HEK293 (cell line): Measurements from ENCODE around the gene HOTAIR.
A peak's percentile ranks its signal among the peaks of the same experiment; 100 is the strongest.

ENCODE experiments used
- CTCF ChIA-PET: fragments of 350-600 bp; formaldehyde crosslinking; extraction: SDS; loops from one replicate; lab custom pipeline; 2021; ENCODE audit warnings: antibody characterized with exemption; lab: Yijun Ruan, JAX
- POLR2A ChIA-PET: fragments of 300-600 bp; formaldehyde crosslinking; extraction: SDS; loops from one replicate; lab custom pipeline; 2020; ENCODE audit warnings: antibody characterized with exemption, inconsistent platforms; lab: Yijun Ruan, JAX
- H3K27ac ChIP-seq: fragments of 200-500 bp; sonication (Bioruptor generic); 2 replicates; pipeline ENCODE4 v1.5.1; 2014; ENCODE audit warnings: low read depth, low read length, control low read depth, inconsistent platforms; ENCODE audit errors: extremely low read depth
- H3K36me3 ChIP-seq, 2 experiments: fragments of 200-500 bp in 1 of 2; sonication (Bioruptor generic) in 1 of 2; 1 replicate in 1 of 2; 2 replicates in 1 of 2; pipeline ENCODE4 v1.5.1; 2014 to 2017; ENCODE audit warnings: inconsistent platforms in 2 of 2, low read length in 2 of 2; ENCODE audit not compliant: control insufficient read depth in 2 of 2, insufficient read depth in 1 of 2
- H3K4me1 ChIP-seq: fragments of 200-500 bp; sonication (Bioruptor generic); 2 replicates; pipeline ENCODE4 v1.5.1; 2014; ENCODE audit warnings: mild to moderate bottlenecking, low read length, inconsistent platforms; ENCODE audit not compliant: control insufficient read depth, insufficient read depth
- H3K4me3 ChIP-seq: 2 replicates; pipeline ENCODE4 v1.5.1; 2011; ENCODE audit warnings: low read depth, mild to moderate bottlenecking, control low read depth, low read length, moderate library complexity
- H3K9me3 ChIP-seq: fragments of 200-500 bp; sonication (Bioruptor generic); 2 replicates; pipeline ENCODE4 v1.5.1; 2014; ENCODE audit warnings: low read depth, low read length, inconsistent platforms; ENCODE audit not compliant: control insufficient read depth, insufficient read depth
- AEBP2 ChIP-seq: fragments of 450-650 bp; formaldehyde crosslinking; IDR thresholded peaks from 2 replicates; pipeline ENCODE4 v1.5.1; 2016; ENCODE audit warnings: missing biosample characterization, missing genetic modification characterization, borderline replicate concordance
- GLI4 ChIP-seq: fragments of 450-650 bp; formaldehyde crosslinking; IDR thresholded peaks from 2 replicates; pipeline ENCODE4 v1.5.1; 2016; ENCODE audit warnings: missing biosample characterization, missing genetic modification characterization
- GLIS2 ChIP-seq: fragments of 450-650 bp; formaldehyde crosslinking; IDR thresholded peaks from 2 replicates; pipeline ENCODE4 v1.5.1; 2016; ENCODE audit warnings: missing biosample characterization, missing genetic modification characterization
- HOXD13 ChIP-seq: sonication (generic); formaldehyde crosslinking; IDR thresholded peaks from 2 replicates; pipeline ENCODE4 v1.8.0; 2022; ENCODE audit warnings: missing genetic modification reagents, borderline replicate concordance
- KLF9 ChIP-seq: fragments of 450-650 bp; formaldehyde crosslinking; IDR thresholded peaks from 2 replicates; pipeline ENCODE4 v1.5.1; 2016; ENCODE audit warnings: missing biosample characterization, missing genetic modification characterization, low read depth
- MYNN ChIP-seq: fragments of 450-650 bp; formaldehyde crosslinking; IDR thresholded peaks from 2 replicates; pipeline ENCODE4 v1.5.1; 2016; ENCODE audit warnings: missing biosample characterization, missing genetic modification characterization, borderline replicate concordance
- OSR2 ChIP-seq: fragments of 450-650 bp; formaldehyde crosslinking; IDR thresholded peaks from 2 replicates; pipeline ENCODE4 v1.5.1; 2016; ENCODE audit warnings: missing biosample characterization, missing genetic modification characterization
- REPIN1 ChIP-seq: fragments of 450-650 bp; formaldehyde crosslinking; IDR thresholded peaks from 2 replicates; pipeline ENCODE4 v1.5.1; 2017; ENCODE audit warnings: missing biosample characterization, missing genetic modification characterization, low read depth
- SP7 ChIP-seq: fragments of 450-650 bp; formaldehyde crosslinking; IDR thresholded peaks from 2 replicates; pipeline ENCODE4 v1.5.1; 2016; ENCODE audit warnings: missing biosample characterization, missing genetic modification characterization
- TRIM28 ChIP-seq: IDR thresholded peaks from 2 replicates; pipeline ENCODE4 v1.6.1; 2011; ENCODE audit warnings: low read length, control low read depth, borderline replicate concordance
- WT1 ChIP-seq: fragments of 450-650 bp; formaldehyde crosslinking; IDR thresholded peaks from 2 replicates; pipeline ENCODE4 v1.5.1; 2016; ENCODE audit warnings: missing biosample characterization, missing genetic modification characterization
- ZFHX2 ChIP-seq: fragments of 450-650 bp; formaldehyde crosslinking; conservative IDR thresholded peaks from 2 replicates; pipeline ENCODE4 v1.5.1; 2016; ENCODE audit warnings: missing biosample characterization, missing genetic modification characterization
- ZFP3 ChIP-seq: fragments of 450-650 bp; formaldehyde crosslinking; IDR thresholded peaks from 2 replicates; pipeline ENCODE4 v1.5.1; 2016; ENCODE audit warnings: low read depth, missing biosample characterization, missing genetic modification characterization
- ZNF18 ChIP-seq: fragments of 450-650 bp; formaldehyde crosslinking; IDR thresholded peaks from 2 replicates; pipeline ENCODE4 v1.5.1; 2016; ENCODE audit warnings: missing biosample characterization, missing genetic modification characterization
- ZNF274 ChIP-seq, 2 experiments: fragments of 200-500 bp in 1 of 2; fragments of 450-650 bp in 1 of 2; sonication (Bioruptor generic) in 1 of 2; formaldehyde crosslinking in 1 of 2; IDR thresholded peaks; 2 replicates each; pipeline versions ENCODE4 v1.5.1 to v1.6.1; 2014 to 2016; ENCODE audit warnings: borderline replicate concordance in 1 of 2, inconsistent platforms in 1 of 2, low read length in 1 of 2, missing biosample characterization in 1 of 2, missing genetic modification characterization in 1 of 2
- ZNF302 ChIP-seq: fragments of 450-650 bp; formaldehyde crosslinking; IDR thresholded peaks from 2 replicates; pipeline ENCODE4 v1.5.1; 2016; ENCODE audit warnings: missing biosample characterization, missing genetic modification characterization, low read depth
- ZNF366 ChIP-seq: fragments of 450-650 bp; formaldehyde crosslinking; conservative IDR thresholded peaks from 2 replicates; pipeline ENCODE4 v1.5.1; 2016; ENCODE audit warnings: missing biosample characterization, missing genetic modification characterization
- ZNF423 ChIP-seq: fragments of 450-650 bp; formaldehyde crosslinking; IDR thresholded peaks from 2 replicates; pipeline ENCODE4 v1.5.1; 2016; ENCODE audit warnings: missing biosample characterization, missing genetic modification characterization
- ZNF426 ChIP-seq: fragments of 450-650 bp; formaldehyde crosslinking; IDR thresholded peaks from 2 replicates; pipeline ENCODE4 v1.5.1; 2017; ENCODE audit warnings: missing biosample characterization, missing genetic modification characterization, mild to moderate bottlenecking, inconsistent platforms, moderate library complexity
- ZNF48 ChIP-seq: fragments of 450-650 bp; formaldehyde crosslinking; IDR thresholded peaks from 2 replicates; pipeline ENCODE4 v1.5.1; 2016; ENCODE audit warnings: missing biosample characterization, missing genetic modification characterization
- ZNF513 ChIP-seq: fragments of 450-650 bp; IDR thresholded peaks from 2 replicates; pipeline ENCODE4 v1.5.1; 2018; ENCODE audit warnings: missing biosample characterization, missing genetic modification characterization
- ZNF596 ChIP-seq: fragments of 450-650 bp; IDR thresholded peaks from 2 replicates; pipeline ENCODE4 v1.5.0; 2018; ENCODE audit warnings: missing biosample characterization, mild to moderate bottlenecking, missing genetic modification characterization, moderate library complexity
- ZNF624 ChIP-seq: fragments of 450-650 bp; formaldehyde crosslinking; IDR thresholded peaks from 2 replicates; pipeline ENCODE4 v1.5.1; 2017; ENCODE audit warnings: missing biosample characterization, missing genetic modification characterization
- ZNF670 ChIP-seq: fragments of 450-650 bp; formaldehyde crosslinking; IDR thresholded peaks from 2 replicates; pipeline ENCODE4 v1.5.1; 2016; ENCODE audit warnings: missing biosample characterization, missing genetic modification characterization, low read depth
- ZNF677 ChIP-seq: fragments of 450-650 bp; IDR thresholded peaks from 2 replicates; pipeline ENCODE4 v1.5.0; 2018; ENCODE audit warnings: missing biosample characterization, mild to moderate bottlenecking, missing genetic modification characterization, moderate library complexity
- ZNF704 ChIP-seq: fragments of 450-650 bp; formaldehyde crosslinking; IDR thresholded peaks from 2 replicates; pipeline ENCODE4 v1.5.1; 2016; ENCODE audit warnings: missing biosample characterization, missing genetic modification characterization
- ZNF76 ChIP-seq: fragments of 450-650 bp; formaldehyde crosslinking; IDR thresholded peaks from 2 replicates; pipeline ENCODE4; 2016; ENCODE audit warnings: low read depth, missing biosample characterization, missing genetic modification characterization, borderline replicate concordance
- ZNF837 ChIP-seq: fragments of 450-650 bp; formaldehyde crosslinking; IDR thresholded peaks from 2 replicates; pipeline ENCODE4 v1.5.1; 2016; ENCODE audit warnings: missing biosample characterization, missing genetic modification characterization
- TF ChIP-seq, protein P1 (sequence below): fragments of 450-650 bp; formaldehyde crosslinking; IDR thresholded peaks from 2 replicates; pipeline ENCODE4 v1.5.1; 2016; ENCODE audit warnings: missing biosample characterization, missing genetic modification characterization
- TF ChIP-seq, protein P2 (sequence below): fragments of 450-650 bp; formaldehyde crosslinking; IDR thresholded peaks from 2 replicates; pipeline ENCODE4 v1.5.1; 2016; ENCODE audit warnings: missing biosample characterization, missing genetic modification characterization, low read depth

The HOTAIR gene

DNA sequence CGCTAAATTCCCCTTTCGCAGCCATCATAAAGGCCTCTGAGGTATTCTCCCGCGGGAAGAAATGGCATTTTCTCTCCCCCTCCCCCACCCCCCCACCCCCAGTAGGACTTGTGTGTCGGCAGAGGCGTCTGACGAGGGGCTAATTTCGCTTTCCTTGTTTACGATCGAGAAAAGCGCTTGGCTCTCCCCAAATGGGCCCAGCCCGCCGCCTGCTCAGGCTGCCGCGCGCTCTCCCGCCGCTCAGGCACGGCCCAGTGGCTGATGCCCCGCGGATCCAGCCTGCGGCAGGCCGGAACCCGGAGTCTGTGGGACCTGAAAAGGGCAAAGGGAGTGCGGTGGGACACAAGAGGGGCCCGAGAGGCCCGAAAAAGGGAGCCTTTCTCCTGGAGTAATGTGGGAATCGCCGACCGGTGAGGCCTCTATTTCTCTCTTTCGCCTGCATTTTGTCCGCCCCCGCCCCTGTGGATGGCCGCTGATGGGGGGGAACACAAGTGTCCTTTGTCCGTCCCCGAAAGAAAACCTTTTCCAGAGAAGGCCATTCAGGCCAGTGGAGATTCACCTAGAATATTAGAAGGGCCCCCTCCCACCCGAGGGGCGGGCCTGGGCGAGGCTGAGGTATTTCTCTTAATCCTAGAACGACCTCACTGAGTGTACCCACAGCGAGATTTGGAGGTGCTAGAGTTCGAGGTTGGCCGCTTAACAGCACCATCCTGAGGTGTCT, 44.5 kb upstream of the HOTAIR start:
- CTCF ChIA-PET, result interaction anchor here (0.6 kb wide), 1 partner anchor 170 kb away, joined by 3 read pairs; no protein-coding TSS in a partner anchor
- POLR2A ChIA-PET, result no interaction called here
- H3K36me3 ChIP-seq, result no peaks in the 10 kb centered on the region
- no peaks in the 10 kb centered on the region for H3K9me3 ChIP-seq
- peaks cover 62% of the 10 kb centered on the region for H3K4me1 ChIP-seq
- peak overlapping the region; percentile 81 for H3K4me3 ChIP-seq
- peak overlapping the region; percentile 100 for H3K27ac ChIP-seq
- TF ChIP-seq ZNF670 (tag by site-specific recombination) (no peak), ZNF426 (tag by site-specific recombination) (no peak), ZNF837 (no peak), ZNF677 (tag by site-specific recombination) (no peak), GLI4 (tag by site-specific recombination) (no peak), HOXD13 (CRISPR knock-in tag) (no peak), ZFHX2 (no peak), ZNF366 (no peak), ZNF18 (tag by site-specific recombination) (no peak), ZNF513 (no peak), ZNF596 (tag by site-specific recombination) (0 out of 2 replicates have a peak, but pooled peaks have one; percentile 6), TRIM28 (no peak), ZNF274 (IDR thresholded peaks at IDR 0.05; ENCODE audit: low read length) (no peak), ZNF274 (tag by site-specific recombination; IDR thresholded peaks at IDR 0.05; ENCODE audit: borderline replicate concordance) (no peak), ZFP3 (tag by site-specific recombination) (no peak), WT1 (no peak), MYNN (tag by site-specific recombination) (no peak), ZNF624 (tag by site-specific recombination) (no peak), AEBP2 (tag by site-specific recombination) (no peak), REPIN1 (tag by site-specific recombination) (no peak), ZNF704 (tag by site-specific recombination) (no peak), GLIS2 (tag by site-specific recombination) (peak; percentile 39; the same call in 1 of the 2 replicates), ZNF302 (tag by site-specific recombination) (no peak), ZNF48 (tag by site-specific recombination) (no peak), KLF9 (tag by site-specific recombination) (no peak), ZNF423 (tag by site-specific recombination) (no peak), SP7 (no peak; the same call in 1 of the 2 replicates), OSR2 (tag by site-specific recombination) (no peak), ZNF76 (tag by site-specific recombination) (no peak)
- TF ChIP-seq, protein P1, sequence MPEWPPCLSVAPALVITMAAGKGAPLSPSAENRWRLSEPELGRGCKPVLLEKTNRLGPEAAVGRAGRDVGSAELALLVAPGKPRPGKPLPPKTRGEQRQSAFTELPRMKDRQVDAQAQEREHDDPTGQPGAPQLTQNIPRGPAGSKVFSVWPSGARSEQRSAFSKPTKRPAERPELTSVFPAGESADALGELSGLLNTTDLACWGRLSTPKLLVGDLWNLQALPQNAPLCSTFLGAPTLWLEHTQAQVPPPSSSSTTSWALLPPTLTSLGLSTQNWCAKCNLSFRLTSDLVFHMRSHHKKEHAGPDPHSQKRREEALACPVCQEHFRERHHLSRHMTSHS (tag by site-specific recombination), result no peak
- TF ChIP-seq, protein P2, sequence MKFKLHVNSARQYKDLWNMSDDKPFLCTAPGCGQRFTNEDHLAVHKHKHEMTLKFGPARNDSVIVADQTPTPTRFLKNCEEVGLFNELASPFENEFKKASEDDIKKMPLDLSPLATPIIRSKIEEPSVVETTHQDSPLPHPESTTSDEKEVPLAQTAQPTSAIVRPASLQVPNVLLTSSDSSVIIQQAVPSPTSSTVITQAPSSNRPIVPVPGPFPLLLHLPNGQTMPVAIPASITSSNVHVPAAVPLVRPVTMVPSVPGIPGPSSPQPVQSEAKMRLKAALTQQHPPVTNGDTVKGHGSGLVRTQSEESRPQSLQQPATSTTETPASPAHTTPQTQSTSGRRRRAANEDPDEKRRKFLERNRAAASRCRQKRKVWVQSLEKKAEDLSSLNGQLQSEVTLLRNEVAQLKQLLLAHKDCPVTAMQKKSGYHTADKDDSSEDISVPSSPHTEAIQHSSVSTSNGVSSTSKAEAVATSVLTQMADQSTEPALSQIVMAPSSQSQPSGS (tag by site-specific recombination), result no peak
